Measurements from ENCODE around the gene KAT2B. TPM values are rescaled to one million over a fixed set of nuclear protein-coding genes. Genes with fewer than 3 reads are reported as not detected.
A peak's percentile ranks its signal among the peaks of the same experiment; 100 is the strongest.

KAT2B gene
- total RNA-seq, 2 donors from 2014 or later, result 25.0 to 70.5 TPM

- TF ChIP-seq CTCF (IDR thresholded peaks at IDR 0.05), result no peak
- Histone ChIP-seq H3K4me3 (no peak overlapping the region), H3K36me3 (no peaks in the 10 kb centered on the region), H3K27me3 (no peaks in the 10 kb centered on the region), H3K4me1 (peaks cover 0 to 50% of the 10 kb centered on the region in 2 donors), H3K9me3 (no peaks in the 10 kb centered on the region), H3K27ac (peak overlapping the region; percentile 70 to 84)
- no peak for DNase-seq (ENCODE audit: low spot score)
Measured at GRCh38 chr3:20057612-20058180, 17.4 kb downstream of the KAT2B start.

- no peaks in the 10 kb centered on the region for H3K9me3 ChIP-seq
- H3K4me3 ChIP-seq, result no peak overlapping the region
- DNase-seq (ENCODE audit: low spot score), result no peak
- TF ChIP-seq CTCF (IDR thresholded peaks at IDR 0.05), result no peak
- peaks cover 0 to 52% of the 10 kb centered on the region in 2 donors for H3K4me1 ChIP-seq
- H3K27me3 ChIP-seq, result no peaks in the 10 kb centered on the region
- no peaks in the 10 kb centered on the region for H3K36me3 ChIP-seq
- no peak overlapping the region for H3K27ac ChIP-seq
Measured at GRCh38 chr3:20059929-20060328, 19.7 kb downstream of the KAT2B start.

- DNase-seq (ENCODE audit: low spot score), result no peak
- Histone ChIP-seq H3K36me3 (no peaks in the 10 kb centered on the region), H3K27me3 (no peaks in the 10 kb centered on the region), H3K4me1 (peaks cover 0 to 52% of the 10 kb centered on the region in 2 donors), H3K27ac (peak overlapping the region in 1 of 2 donors; percentile 42), H3K4me3 (no peak overlapping the region), H3K9me3 (no peaks in the 10 kb centered on the region)
- no peak for TF ChIP-seq CTCF (IDR thresholded peaks at IDR 0.05)
Measured at GRCh38 chr3:20060974-20061685, 20.9 kb downstream of the KAT2B start.

GRCh38 chr3:20062996-20063395, 22.8 kb downstream of the KAT2B start:
- Histone ChIP-seq H3K4me3 (no peak overlapping the region), H3K36me3 (no peaks in the 10 kb centered on the region), H3K27ac (no peak overlapping the region), H3K9me3 (no peaks in the 10 kb centered on the region), H3K27me3 (no peaks in the 10 kb centered on the region), H3K4me1 (peaks cover 0 to 42% of the 10 kb centered on the region in 2 donors)
- DNase-seq (ENCODE audit: low spot score), result no peak
- no peak for TF ChIP-seq CTCF (IDR thresholded peaks at IDR 0.05)

GRCh38 chr3:20064387-20064786, 24.1 kb downstream of the KAT2B start:
- H3K4me1 ChIP-seq, result peaks cover 0 to 40% of the 10 kb centered on the region in 2 donors
- H3K27ac ChIP-seq, result no peak overlapping the region
- TF ChIP-seq CTCF (IDR thresholded peaks at IDR 0.05), result no peak
- H3K36me3 ChIP-seq, result no peaks in the 10 kb centered on the region
- H3K4me3 ChIP-seq, result no peak overlapping the region
- no peaks in the 10 kb centered on the region for H3K27me3 ChIP-seq
- no peaks in the 10 kb centered on the region for H3K9me3 ChIP-seq
- no peak for DNase-seq (ENCODE audit: low spot score)

All from right atrium auricular region (tissue), 2 donors.